Erythroblast (primary cell): Measurements from ENCODE around the gene SMIM30.
A peak's percentile ranks its signal among the peaks of the same experiment; 100 is the strongest.
"Not testable (repeated sequence)": the region's sequence is repeated elsewhere in the genome, so short reads cannot be mapped to it uniquely, and the experiment has no call there.

Experiments used
- DNase-seq, 2 experiments: peaks; one replicate each; lab custom pipeline; 2025; lab: John Stamatoyannopoulos, UW
- GATA1 ChIP-seq: IDR thresholded peaks from 2 replicates; pipeline ENCODE4 v1.6.1; 2011; ENCODE audit warnings: low read depth, mild to moderate bottlenecking, control low read depth, low read length, moderate library complexity
- POLR2A ChIP-seq: IDR thresholded peaks from 2 replicates; pipeline ENCODE4 v1.6.1; 2011; ENCODE audit warnings: mild to moderate bottlenecking, low read length

SMIM30 gene

GRCh38 chr7:113118074-113118959, at the start of gene SMIM30:
Gene SMIM30, minus strand, starts transcription at chr7:113118554. Its CDS starts 976 bp downstream, at chr7:113117578.
- peak; percentile 91 to 92 for DNase-seq
- TF ChIP-seq POLR2A, result peak; percentile 90
- no peak for TF ChIP-seq GATA1

GRCh38 chr7:113166176-113166575, 47.8 kb upstream of the SMIM30 start:
- not testable (repeated sequence) for DNase-seq

- TF ChIP-seq GATA1 (no peak), POLR2A (no peak)
- no peak for DNase-seq
These were observed 42.7 kb upstream of the SMIM30 start for GRCh38 chr7:113161050-113161449.

GRCh38 chr7:113159746-113160339, 41.5 kb upstream of the SMIM30 start:
- TF ChIP-seq POLR2A (no peak), GATA1 (no peak)
- peak; percentile 21 to 43 for DNase-seq

DNA sequence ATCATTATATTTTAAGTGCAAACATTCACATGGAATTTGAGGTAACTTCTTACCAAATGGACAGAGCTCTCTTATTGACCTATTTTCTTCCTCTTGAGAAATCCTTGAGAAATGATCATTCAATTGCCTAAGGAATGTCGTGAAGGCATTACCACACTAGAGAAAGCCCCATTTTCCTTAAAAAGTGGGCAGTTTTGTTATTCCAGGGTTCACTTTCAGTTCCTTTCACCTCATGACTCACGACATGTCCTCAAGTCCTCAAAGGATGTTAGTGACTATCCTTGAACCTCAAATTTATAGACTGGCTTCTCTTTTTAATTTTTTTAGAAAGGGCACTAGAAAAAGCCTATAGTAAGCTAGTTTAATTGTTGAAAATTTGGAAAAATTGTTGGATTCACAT, 40.4 kb upstream of the SMIM30 start:
- TF ChIP-seq POLR2A (no peak), GATA1 (no peak)
- no peak for DNase-seq

GRCh38 chr7:113154117-113154516, 35.8 kb upstream of the SMIM30 start:
- no peak for DNase-seq
- TF ChIP-seq POLR2A, result no peak
- no peak for TF ChIP-seq GATA1

GRCh38 chr7:113144817-113145216, 26.5 kb upstream of the SMIM30 start:
- no peak for TF ChIP-seq POLR2A
- TF ChIP-seq GATA1, result no peak
- no peak for DNase-seq

DNA sequence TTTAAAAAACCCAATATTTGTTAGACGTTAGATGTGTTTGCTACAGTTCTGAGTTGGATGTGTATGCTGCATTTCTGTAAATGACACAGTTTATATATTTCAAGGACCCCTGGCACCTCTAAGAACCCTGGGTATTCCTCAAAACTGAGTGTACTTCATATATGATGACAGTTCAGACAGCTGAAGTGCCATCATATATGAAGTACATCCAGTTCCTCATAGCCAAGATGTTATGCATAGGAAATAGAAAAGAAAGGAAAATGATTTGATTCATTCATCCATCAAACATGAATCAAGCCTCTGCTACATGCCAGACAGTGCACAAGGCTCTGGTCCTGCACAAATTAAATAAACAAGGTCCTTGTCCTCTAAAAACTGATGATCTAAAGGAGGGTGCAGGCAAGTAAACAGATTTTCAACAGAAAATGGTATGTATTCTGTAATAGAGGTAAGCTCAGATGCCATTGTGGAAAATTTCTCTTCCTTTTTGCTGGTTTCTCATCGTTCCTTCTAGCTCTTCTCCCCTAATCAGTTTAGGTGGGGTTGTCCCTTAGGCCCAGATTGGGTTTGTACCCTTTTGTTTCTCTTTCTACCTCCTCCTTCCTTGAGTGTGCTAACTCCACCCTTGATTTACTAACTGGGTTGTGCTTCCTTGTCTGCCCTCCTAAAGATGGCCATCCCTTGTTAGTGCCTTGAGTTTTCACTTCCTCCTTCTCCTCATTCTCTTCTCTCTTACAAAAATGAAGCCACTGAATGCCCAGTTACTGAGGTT, 25.3 kb upstream of the SMIM30 start:
- no peak for DNase-seq
- TF ChIP-seq POLR2A (no peak), GATA1 (no peak)

DNA sequence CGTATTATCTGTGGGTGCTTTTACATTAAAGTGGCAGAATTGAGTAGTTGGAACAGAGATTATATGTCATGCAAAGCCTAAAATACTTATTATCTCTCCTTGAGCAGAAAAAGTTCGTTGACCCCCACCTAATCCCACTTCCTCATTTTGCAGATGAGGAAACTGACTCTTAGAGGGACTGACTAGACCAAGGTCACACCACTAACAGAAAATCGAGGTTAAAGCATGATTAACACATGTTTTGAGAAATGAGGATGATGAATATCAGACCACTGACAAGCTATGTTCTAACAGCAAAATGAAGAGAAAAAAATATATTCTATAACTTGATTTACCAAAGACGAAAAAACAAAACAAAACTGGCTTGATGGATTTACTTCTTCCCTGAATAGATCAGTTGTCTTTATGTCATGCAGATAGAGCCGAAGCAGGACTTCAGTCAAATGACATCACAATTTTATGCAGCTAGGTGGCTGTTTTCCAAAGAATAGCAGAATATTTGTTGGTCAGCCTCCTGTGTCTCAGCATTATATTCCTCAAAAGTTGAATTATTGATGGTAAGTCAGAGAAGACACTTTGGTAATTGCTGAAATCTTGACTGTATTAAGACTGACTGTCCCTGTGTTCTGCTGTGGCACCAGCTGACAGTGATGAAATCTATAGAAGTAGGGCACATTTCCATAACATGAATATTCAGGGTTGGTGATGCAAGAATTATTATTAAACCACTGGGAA, 24.2 kb upstream of the SMIM30 start:
- DNase-seq, result peak in 1 of 2 experiments; percentile 23
- TF ChIP-seq GATA1 (no peak), POLR2A (no peak)

GRCh38 chr7:113141803-113142202, 23.4 kb upstream of the SMIM30 start:
- no peak for DNase-seq
- TF ChIP-seq GATA1 (no peak), POLR2A (no peak)

GRCh38 chr7:113140956-113141355, 22.6 kb upstream of the SMIM30 start:
- no peak for TF ChIP-seq POLR2A
- TF ChIP-seq GATA1, result no peak
- no peak for DNase-seq

DNA sequence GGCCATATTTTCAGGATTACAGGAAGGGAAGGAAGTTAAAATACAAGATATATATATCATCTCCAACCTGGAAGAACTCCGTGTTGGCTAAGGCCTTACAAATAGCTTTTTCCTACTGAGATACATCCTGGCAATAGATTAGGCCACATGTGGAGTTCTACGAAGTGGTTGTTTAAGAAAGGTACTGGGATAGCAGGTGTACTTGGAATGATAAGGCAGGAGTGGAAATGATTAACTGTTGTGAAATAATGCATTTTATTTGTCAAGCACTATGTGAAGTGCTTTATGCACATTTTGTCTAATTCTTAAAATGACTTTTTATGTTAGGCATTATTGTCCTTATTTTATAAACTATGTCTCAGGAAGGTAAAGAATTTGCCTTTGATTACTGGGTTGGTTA, 18.9 kb upstream of the SMIM30 start:
- TF ChIP-seq POLR2A (no peak), GATA1 (no peak)
- no peak for DNase-seq

DNA sequence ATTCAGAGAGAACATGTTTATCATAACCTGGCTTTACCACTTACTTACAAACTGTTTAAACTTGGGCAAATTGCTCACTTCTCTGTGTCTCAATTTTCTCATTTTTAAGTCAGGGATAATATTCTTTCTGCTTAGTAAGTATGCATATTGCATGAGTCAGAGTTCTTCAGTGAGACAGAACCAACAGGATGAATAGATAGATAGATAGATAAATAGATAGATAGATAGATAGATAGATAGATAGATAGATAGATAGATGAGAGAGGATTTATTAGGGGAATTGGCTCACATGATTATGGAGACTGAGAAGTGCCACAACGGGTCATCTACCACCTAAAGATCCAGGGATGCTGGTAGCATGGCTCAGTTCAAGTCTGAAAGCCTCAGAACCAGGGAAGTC, 15.7 kb upstream of the SMIM30 start:
- DNase-seq, result no peak
- TF ChIP-seq GATA1 (no peak), POLR2A (no peak)

DNA sequence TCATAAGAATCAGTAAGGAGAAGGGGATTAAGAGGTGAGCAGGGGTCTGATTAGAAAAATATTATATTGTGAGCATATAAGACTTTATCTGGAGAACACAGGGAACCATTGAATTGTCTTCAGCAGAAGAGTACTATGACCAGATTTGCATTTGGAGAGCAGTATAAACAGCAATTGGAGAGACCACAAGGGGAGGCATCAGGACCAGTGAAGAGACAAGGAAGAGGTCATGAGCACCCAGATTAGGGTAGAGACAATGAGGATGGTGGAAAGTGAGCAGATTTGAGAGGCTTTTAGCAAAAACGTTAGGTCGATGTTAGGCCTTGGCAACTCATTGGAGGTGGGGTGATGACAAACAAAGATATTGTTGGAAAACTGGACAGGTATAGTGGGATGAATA, 13.0 kb upstream of the SMIM30 start:
- TF ChIP-seq GATA1, result no peak
- no peak for TF ChIP-seq POLR2A
- DNase-seq, result no peak
